ENCODE measurements around the gene RAB15.
"Not testable (repeated sequence)": the region's sequence is repeated elsewhere in the genome, so short reads cannot be mapped to it uniquely, and the experiment has no call there.

Gene RAB15

GRCh38 chr14:64934338-64934929, 37.7 kb downstream of the RAB15 start:
- DNase-seq = no peak

DNA sequence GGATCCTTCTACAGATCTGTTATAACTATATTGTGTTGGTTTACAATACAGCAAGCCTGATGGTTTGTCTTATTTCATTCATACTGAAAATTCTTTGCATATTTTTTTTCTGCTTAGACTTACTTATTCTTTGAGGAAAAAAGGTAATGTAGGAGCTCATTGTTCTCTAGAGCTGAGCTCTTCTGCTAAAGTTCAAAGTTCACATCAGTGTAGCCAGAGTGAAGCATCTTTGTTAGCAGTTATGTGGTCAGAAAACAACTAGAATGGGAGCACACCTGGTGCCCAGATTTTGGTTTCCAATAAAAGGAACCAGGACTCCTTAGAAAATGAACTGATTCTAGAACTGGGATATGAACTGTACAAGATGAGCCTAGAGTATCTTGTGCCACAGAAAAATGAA, 39.9 kb downstream of the RAB15 start:
- no peak for DNase-seq

DNA sequence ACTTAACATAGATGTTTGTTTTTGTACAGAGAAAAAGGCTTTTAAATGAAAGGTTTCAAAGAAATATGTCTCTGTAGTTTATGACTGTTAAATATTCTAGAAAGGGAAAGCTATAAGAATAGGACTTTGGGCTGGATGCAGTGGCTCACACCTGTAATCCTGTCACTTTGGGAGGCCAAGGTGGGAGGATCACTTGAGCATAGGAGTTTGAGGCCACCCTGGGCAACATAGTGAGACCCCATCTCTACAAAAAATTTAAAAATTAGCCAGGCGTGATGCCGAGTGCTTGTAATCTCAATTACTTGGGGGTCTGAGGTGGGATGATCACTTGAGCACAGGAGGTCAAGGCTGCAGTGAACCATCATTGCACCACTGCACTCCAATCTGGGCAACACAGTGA, 41.0 kb downstream of the RAB15 start:
- DNase-seq = no peak

DNA sequence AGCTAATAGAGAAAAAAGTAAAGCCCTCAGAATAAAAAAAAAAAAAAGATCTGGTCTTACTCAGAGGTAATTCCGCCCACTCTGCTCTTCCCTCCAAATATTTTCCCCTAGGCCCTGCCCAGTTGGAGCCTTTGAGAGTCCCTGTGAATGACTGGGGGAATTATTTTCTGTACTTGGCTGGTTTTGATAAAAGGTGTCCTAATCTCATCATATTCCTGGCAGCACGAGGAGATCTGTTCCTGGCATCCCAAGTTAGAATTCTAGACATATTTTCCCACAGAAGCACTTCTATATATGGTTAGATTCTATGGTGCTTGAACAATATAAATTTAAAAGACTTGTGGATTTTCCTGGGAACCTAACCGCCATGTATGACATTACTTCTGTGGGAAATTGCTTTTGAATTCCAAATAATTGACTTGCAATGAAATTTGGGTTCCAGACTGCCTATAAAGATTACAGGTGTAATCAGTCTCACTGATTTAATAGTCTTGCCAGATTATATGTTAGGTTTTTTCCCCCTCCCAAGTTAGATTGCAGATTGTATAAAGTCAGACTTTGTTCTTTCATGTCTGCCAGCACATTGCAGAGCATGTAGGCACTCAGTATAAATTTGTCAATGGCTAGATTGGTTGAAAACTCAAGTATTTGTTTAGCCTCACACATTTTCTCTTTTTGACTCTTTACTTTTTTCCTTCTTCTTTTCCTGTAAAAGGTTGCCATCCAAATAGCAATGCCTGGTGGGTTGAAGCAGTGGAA, 41.9 kb downstream of the RAB15 start:
- no peak for DNase-seq

DNA sequence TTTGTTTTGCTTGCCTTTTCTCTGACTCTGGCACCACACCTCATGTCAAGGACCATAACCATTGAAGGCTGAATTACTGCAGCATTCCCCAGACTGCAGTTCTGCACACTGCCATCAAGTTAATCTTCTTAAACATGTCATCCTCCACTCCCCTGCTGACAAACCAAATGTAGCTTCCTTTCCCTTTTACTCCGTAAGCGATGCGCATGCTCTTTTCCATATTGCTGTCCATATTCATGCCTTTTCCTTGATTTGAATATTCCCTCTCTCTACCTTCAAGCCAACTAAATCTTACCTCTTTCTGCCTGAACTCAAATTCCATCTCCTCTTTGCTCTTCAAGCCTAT, 43.1 kb downstream of the RAB15 start:
- no peak for DNase-seq

- no peak for DNase-seq
Measured at GRCh38 chr14:64928239-64929013, 43.7 kb downstream of the RAB15 start.

- no peak for DNase-seq
Measured at GRCh38 chr14:64927031-64927430, 45.1 kb downstream of the RAB15 start.

- DNase-seq = no peak
Measured at GRCh38 chr14:64926398-64926995, 45.6 kb downstream of the RAB15 start.

DNA sequence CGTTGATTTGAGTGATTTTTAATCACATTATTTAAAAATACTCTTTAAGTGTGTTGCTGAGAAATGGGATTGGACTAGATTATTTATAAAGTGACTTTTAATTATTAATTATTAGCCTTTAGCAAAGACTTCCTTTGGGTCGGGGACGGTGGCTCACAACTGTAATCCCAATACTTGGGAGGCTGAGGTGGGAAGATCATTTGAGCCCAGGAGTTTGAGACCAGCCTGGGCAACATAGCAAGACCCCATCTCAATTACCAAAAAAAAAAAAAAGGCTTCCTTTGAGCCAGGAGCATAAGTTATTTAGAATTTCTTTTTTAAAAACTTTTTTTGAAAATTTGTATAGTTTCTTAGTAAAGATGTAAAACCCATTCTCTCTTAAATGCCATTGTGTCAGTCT, 49.1 kb downstream of the RAB15 start:
- DNase-seq = no peak

DNA sequence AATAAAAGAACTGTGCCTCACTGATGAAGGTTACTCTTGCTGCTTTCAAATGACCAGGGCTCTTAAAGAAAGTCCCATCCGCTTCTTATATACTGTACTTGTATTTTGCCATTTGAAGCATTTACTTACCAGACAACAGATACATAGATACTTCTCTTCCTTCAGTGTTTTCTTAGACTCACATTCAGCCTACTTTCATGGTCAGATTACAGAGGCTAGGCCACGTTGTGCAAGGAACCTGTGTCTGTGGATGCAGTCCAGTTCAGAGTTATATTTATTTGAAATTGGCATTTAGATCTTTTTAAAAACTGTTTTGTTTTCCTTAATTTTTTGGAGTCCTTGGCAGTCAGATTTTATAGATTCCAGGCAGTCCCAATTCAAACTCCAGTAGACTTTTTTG, 51.7 kb downstream of the RAB15 start:
- no peak for DNase-seq

DNA sequence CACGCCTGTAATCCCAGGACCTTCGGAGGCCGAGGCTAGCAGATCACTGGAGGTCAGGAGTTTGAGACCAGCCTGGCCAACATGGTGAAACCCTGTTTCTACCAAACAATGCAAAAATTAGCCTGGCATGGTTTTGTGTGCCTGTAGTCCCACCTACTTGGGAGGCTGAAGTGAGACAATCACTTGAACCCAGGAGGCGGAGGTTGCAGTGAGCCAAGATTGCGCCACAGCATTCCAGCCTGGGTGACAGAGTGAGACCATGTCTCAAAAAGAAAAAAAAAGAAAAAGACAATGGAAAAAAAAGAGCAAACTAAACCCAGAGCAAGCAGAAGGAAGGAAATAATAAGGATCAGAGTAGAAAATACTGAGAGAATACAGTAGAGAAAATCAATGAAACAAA, 52.5 kb downstream of the RAB15 start:
- no peak for DNase-seq

DNA sequence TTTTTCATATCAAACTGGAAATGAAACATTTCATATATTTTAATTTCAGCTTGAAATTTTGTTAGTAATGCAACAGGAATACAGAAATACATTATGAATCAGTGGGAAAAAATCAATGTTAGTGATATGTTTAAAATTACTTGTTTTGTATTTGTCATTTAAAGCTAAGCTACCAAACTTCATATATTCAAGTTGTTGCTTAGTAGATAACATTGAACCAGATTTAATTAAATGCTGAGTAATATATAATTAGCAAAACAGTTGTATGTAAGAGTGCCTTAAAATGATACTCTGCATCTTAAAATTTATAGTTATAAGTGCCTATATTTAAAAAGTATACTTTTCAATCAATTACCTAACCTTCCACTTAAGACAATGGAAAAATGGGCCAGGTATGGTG, 52.9 kb downstream of the RAB15 start:
- DNase-seq = no peak

DNA sequence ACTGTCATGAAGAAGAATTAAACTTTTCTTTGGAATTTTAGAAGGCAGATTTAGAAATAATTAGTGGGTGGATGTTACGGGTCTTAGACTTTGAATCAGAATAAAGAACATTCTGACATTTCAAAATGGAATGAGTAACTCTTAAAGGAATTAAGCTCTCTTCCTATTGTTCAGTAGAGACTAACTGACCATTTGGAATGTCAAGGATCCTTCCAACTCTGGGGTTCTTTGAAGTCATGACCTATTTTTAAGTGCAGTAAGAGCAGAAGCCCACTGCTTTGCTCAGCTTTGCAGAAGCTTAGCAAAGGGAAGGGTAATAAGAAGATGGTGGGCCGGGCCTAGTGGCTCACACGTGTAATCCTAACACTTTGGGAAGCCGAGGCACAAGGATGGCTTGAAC, 53.9 kb downstream of the RAB15 start:
- DNase-seq = no peak

DNA sequence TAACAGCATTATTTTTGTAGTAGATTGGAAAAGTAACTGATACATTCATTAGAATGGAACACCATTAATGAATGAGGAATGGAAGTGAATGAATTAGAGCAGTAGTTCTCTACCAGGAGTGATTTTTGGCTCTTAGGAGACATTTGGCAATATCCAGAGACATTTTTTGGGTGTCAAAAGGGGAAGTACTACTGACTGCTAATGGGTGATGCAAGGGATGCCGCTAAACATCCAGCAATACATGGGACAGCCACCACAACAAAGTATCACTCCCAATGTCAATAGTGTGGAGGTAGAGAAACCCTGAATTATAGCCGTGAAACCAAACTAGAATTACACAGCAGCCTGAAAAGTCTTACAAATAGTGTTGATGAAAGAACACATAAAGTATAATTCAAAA, 56.3 kb downstream of the RAB15 start:
- no peak for DNase-seq

DNA sequence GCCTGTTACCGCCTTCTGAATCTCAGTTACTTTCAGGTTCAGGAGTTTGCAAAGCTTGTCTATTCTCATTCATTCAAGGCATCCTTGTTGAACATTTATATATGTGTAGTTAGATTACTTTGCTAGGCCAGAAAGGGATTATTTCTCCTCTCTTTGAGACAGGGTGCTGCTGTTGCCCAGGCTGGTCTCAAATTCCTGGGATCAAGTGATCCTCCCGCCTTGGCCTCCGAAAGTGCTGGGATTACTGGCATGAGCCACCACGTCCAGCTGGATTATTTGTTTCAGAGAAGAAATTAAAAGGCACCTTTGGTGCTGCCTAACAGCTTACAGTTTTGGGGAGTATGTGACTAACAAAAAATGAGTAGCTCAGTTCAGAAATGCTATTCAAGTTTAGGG, 57.1 kb downstream of the RAB15 start:
- no peak for DNase-seq

GRCh38 chr14:64914237-64915028, 57.7 kb downstream of the RAB15 start, which contains the start of gene CHURC1:
CHURC1 (plus strand) TSS chr14:64914455; CDS start chr14:64914496, 41 bp downstream.
- peak; percentile 98 for DNase-seq

GRCh38 chr14:64913477-64913876, 58.7 kb downstream of the RAB15 start:
- DNase-seq = not testable (repeated sequence)

DNA sequence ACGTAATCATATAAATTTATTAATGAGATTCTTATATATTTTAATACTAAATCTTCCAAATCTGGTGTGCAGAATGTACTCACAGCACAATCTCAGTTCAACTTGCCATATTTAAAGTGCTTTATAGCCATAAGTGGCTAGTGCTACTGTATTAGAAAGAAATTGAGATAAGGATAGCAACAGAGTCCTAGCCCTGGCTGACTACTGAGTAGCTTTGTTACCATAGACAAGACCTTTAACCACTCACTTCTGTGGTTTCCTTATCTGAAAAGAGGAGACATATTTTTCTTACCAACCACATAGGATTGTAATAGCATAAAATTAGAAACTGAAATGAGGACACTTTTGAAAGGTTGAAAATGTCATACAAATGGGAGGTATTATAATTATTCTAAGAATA, 59.9 kb downstream of the RAB15 start:
- DNase-seq = no peak

- DNase-seq = peak; percentile 50
Measured at GRCh38 chr14:64910847-64911495, 61.2 kb downstream of the RAB15 start.

DNA sequence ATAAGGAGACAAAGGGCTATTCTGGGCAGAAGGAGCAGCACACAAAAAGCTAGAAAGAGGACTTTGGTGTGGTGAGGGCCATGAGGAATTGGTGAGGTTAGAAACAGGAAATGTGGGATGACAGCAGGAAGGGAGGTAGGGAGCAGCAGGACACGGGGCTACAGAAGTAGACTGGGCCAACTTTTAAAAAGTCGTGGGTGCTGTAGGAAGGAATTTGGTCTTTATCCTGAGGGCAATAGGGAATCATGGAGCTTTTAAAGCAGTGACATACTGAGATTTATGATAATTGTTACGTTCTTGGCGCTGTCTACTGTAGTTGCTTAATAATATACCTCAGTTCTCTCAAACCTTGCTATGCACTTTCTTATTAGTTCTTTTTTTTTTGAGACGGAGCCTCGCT, 66.1 kb downstream of the RAB15 start:
- DNase-seq = no peak

DNA sequence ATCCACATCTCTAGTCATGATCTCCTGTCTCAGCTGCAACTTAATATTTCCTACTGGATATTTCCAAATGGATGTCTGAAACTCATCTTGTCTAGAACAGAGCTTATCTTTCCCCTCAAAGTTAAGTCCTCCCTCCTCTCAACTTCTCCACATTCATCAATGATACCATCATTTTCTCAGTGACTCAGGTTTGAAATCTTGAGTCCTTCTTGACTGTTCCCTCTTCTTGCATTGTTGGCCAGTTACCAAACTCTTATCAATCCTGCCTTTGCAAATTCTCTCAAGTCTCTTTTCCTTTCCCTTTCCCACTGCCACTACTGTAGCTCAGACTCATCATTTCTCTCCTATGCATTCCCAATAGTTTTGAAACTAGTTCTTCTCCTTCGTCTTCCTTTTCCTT, 72.2 kb downstream of the RAB15 start:
- no peak for DNase-seq

All from amniotic stem cell (primary cell).